ENCODE data around the gene HOXA3. TPM values are rescaled to one million over a fixed set of nuclear protein-coding genes. Genes with fewer than 3 reads are reported as not detected.

The HOXA3 gene
- total RNA-seq, 1 donor from 2014 or later, result not detected

DNA sequence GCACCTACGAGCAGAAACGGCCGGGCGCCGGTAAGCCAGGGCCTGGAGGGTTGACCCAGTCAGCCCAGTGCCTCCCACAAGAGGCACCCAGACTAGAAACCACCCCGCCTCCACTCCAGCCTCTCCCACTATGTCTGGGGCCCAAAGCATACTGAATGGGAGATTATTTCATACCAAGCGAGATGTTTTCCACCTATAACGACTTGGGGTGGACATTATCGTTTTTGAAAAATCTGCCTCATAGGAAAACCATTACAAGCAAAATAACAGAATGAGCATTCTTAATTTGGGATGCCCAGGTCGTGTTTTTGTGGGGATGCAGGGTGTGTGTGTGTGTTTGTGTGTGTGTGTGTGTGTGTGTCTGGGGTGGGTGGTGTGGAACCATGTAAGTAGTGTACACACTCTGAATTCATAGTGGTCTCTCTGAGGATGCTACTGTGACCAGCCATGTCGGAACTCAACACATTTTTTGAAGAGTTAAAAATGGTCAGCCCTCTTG lies 6.4 kb downstream of the HOXA3 start:
- Histone ChIP-seq H3K36me3 (no peaks in the 10 kb centered on the region), H3K79me2 (ENCODE audit: low read depth) (no peaks in the 10 kb centered on the region), H3F3A (ENCODE audit: low read depth) (no peaks in the 10 kb centered on the region), H3K27ac (no peak overlapping the region), H3K27me3 (peaks cover 100% of the 10 kb centered on the region), H3K9ac (no peak overlapping the region), H3K9me3 (ENCODE audit: low read depth) (no peaks in the 10 kb centered on the region), H4K20me1 (ENCODE audit: low read depth) (peaks cover 76% of the 10 kb centered on the region), H3K4me1 (peaks cover 7% of the 10 kb centered on the region), H3K4me3 (no peak overlapping the region), H2AFZ (replicated peaks) (no peak overlapping the region), H3K4me2 (no peak overlapping the region)
- Mint-ChIP-seq H3K27ac (no peak overlapping the region), H3K4me3 (no peak overlapping the region), H3K4me1 (peaks cover 8% of the 10 kb centered on the region), H3K27me3 (ENCODE audit: insufficient read depth, low read depth) (peaks cover 91% of the 10 kb centered on the region), H3K36me3 (no peaks in the 10 kb centered on the region), H3K9me3 (peaks cover 25% of the 10 kb centered on the region)
- TF ChIP-seq EZH2 (IDR thresholded peaks at IDR 0.05), result no peak
- TF ChIP-seq, protein P1, sequence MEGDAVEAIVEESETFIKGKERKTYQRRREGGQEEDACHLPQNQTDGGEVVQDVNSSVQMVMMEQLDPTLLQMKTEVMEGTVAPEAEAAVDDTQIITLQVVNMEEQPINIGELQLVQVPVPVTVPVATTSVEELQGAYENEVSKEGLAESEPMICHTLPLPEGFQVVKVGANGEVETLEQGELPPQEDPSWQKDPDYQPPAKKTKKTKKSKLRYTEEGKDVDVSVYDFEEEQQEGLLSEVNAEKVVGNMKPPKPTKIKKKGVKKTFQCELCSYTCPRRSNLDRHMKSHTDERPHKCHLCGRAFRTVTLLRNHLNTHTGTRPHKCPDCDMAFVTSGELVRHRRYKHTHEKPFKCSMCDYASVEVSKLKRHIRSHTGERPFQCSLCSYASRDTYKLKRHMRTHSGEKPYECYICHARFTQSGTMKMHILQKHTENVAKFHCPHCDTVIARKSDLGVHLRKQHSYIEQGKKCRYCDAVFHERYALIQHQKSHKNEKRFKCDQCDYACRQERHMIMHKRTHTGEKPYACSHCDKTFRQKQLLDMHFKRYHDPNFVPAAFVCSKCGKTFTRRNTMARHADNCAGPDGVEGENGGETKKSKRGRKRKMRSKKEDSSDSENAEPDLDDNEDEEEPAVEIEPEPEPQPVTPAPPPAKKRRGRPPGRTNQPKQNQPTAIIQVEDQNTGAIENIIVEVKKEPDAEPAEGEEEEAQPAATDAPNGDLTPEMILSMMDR (IDR thresholded peaks at IDR 0.05), result no peak
- no peak for TF ChIP-seq EZH2phosphoT487 (IDR thresholded peaks at IDR 0.05)
- DNase-seq (ENCODE audit: low spot score), result no peak

DNA sequence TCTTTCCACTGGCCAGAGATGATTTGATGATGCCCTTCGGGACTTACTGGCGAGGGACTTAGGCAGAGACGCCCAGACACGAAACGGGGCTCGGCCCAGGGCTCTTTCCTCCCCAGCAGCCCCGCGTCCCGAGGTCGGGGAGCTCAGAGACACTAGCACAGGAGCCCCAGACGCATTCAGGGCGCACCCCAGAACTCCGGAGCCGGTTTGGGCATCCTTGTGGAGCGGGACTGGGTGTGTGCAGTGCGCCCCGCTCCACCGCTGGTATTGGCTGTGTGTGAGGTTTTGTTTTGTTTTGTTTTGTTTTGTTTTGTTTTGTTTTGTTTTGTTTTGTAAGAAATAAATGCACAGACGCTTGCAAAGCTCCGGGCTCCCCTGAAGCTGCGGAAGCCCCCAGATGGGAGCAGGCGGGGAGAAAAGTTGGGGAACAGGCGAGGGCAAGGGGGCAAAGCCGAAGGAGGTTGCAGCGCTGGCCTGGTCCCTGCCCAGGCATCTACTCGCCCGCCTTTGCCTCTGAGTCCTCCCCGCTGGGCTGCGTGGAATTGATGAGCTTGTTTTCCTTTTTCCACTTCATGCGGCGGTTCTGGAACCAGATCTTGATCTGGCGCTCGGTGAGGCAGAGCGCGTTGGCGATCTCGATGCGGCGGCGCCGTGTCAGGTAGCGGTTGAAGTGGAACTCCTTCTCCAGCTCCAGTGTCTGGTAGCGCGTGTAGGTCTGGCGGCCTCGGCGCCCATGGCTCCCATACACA lies 7.0 kb downstream of the HOXA3 start:
- Histone ChIP-seq H3K9me3 (ENCODE audit: low read depth) (no peaks in the 10 kb centered on the region), H3K4me3 (no peak overlapping the region), H3F3A (ENCODE audit: low read depth) (no peaks in the 10 kb centered on the region), H2AFZ (replicated peaks) (no peak overlapping the region), H3K4me1 (peaks cover 7% of the 10 kb centered on the region), H3K9ac (no peak overlapping the region), H3K27me3 (peaks cover 100% of the 10 kb centered on the region), H3K79me2 (ENCODE audit: low read depth) (no peaks in the 10 kb centered on the region), H3K36me3 (no peaks in the 10 kb centered on the region), H3K27ac (no peak overlapping the region), H3K4me2 (no peak overlapping the region), H4K20me1 (ENCODE audit: low read depth) (peaks cover 80% of the 10 kb centered on the region)
- Mint-ChIP-seq H3K9me3 (peaks cover 25% of the 10 kb centered on the region), H3K4me3 (no peak overlapping the region), H3K36me3 (no peaks in the 10 kb centered on the region), H3K27ac (no peak overlapping the region), H3K4me1 (peaks cover 8% of the 10 kb centered on the region), H3K27me3 (ENCODE audit: insufficient read depth, low read depth) (peaks cover 91% of the 10 kb centered on the region)
- TF ChIP-seq EZH2phosphoT487 (IDR thresholded peaks at IDR 0.05) (peak; percentile 83), EZH2 (IDR thresholded peaks at IDR 0.05) (peak; percentile 89)
- TF ChIP-seq, protein P1 (IDR thresholded peaks at IDR 0.05), result no peak
- DNase-seq (ENCODE audit: low spot score), result no peak

DNA sequence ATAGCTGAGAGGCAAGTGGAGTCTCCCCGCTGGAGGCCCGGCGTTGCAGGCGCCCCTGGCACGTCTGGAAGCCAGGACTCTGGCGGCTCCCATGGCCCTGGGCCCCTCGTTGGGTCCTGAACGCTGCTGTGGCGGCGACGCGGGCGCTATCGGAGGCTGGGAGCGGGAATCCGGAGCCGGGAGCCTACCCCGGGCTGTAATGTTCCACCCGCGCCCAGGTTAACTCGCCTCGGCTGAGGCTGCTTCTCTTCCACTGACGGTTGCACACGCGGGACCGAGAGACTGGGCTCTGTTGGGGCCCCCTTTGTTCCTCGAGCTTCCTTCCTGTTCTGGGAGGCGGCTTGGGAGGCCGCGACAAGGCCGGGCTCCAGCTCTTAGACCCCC lies 7.6 kb downstream of the HOXA3 start:
- Histone ChIP-seq H3K27ac (no peak overlapping the region), H3K27me3 (peaks cover 100% of the 10 kb centered on the region), H3K9me3 (ENCODE audit: low read depth) (no peaks in the 10 kb centered on the region), H3K4me3 (no peak overlapping the region), H3K36me3 (no peaks in the 10 kb centered on the region), H3K4me1 (peaks cover 7% of the 10 kb centered on the region), H3K9ac (no peak overlapping the region), H3F3A (ENCODE audit: low read depth) (no peaks in the 10 kb centered on the region), H3K79me2 (ENCODE audit: low read depth) (no peaks in the 10 kb centered on the region), H4K20me1 (ENCODE audit: low read depth) (peaks cover 85% of the 10 kb centered on the region), H2AFZ (replicated peaks) (no peak overlapping the region), H3K4me2 (no peak overlapping the region)
- peaks cover 25% of the 10 kb centered on the region for H3K9me3 Mint-ChIP-seq
- H3K36me3 Mint-ChIP-seq, result no peaks in the 10 kb centered on the region
- H3K27ac Mint-ChIP-seq, result no peak overlapping the region
- DNase-seq (ENCODE audit: low spot score), result no peak
- peaks cover 91% of the 10 kb centered on the region for H3K27me3 Mint-ChIP-seq (ENCODE audit: insufficient read depth, low read depth)
- TF ChIP-seq EZH2 (IDR thresholded peaks at IDR 0.05), result no peak
- no peak for TF ChIP-seq EZH2phosphoT487 (IDR thresholded peaks at IDR 0.05)
- TF ChIP-seq, protein P1 (IDR thresholded peaks at IDR 0.05), result no peak
- peaks cover 8% of the 10 kb centered on the region for H3K4me1 Mint-ChIP-seq
- H3K4me3 Mint-ChIP-seq, result no peak overlapping the region

Data from neural progenitor cell (in vitro differentiated cells).